Stomach smooth muscle (tissue), 2 donors: ENCODE data around the gene EFCAB12.
"Not testable (repeated sequence)": the region's sequence is repeated elsewhere in the genome, so short reads cannot be mapped to it uniquely, and the experiment has no call there.

ENCODE experiments used
- H3K27ac ChIP-seq: one replicate; pipeline ENCODE4 v1.7.0; 2013; ENCODE audit warnings: mild to moderate bottlenecking, low read length, inconsistent platforms
- H3K27me3 ChIP-seq, 2 donors: one replicate each; pipeline ENCODE4 v1.7.0; 2013; ENCODE audit warnings: low read length in 2 of 2; ENCODE audit not compliant: insufficient read depth in 2 of 2, control insufficient read depth in 1 of 2
- H3K36me3 ChIP-seq, 2 donors: one replicate each; pipeline ENCODE4 v1.7.0; 2013; ENCODE audit warnings: low read length in 2 of 2; ENCODE audit not compliant: control insufficient read depth in 2 of 2, insufficient read depth in 2 of 2
- H3K4me1 ChIP-seq: one replicate; pipeline ENCODE4 v1.7.0; 2013; ENCODE audit warnings: low read length; ENCODE audit not compliant: control insufficient read depth, insufficient read depth
- H3K4me3 ChIP-seq, 2 donors: one replicate each; pipeline ENCODE4 v1.7.0; 2013; ENCODE audit warnings: low read length in 2 of 2
- H3K9ac ChIP-seq, 2 donors: one replicate each; pipeline ENCODE4 v1.7.0; 2013; ENCODE audit warnings: low read length in 2 of 2, mild to moderate bottlenecking in 1 of 2
- H3K9me3 ChIP-seq, 2 donors: one replicate each; pipeline ENCODE4 v1.7.0; 2013; ENCODE audit warnings: low read length in 2 of 2; ENCODE audit not compliant: control insufficient read depth in 2 of 2
- donor health status: healthy.
- donor health status: Pancreatic carcinoma.

The EFCAB12 gene

DNA sequence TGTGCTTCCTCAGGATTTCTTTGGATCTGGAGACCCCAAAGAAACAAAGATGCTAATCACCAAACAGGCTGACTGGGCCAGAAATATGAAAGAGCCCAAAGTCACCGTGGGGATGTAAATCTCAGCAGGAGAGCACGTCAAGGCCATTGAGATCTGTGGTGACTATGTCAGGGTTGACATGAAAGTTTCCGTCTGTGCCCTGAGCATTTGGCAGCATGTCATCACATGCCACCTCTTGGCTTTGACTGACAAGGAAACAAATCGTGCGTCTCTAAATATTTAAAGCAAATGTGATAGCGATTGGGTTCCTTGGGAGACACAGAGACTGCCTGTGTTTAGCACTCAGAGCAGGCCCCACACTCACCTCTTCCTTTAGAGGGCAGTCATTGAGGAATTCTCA, 35.2 kb downstream of the EFCAB12 start:
- Histone ChIP-seq H3K4me3 (no peak overlapping the region), H3K4me1 (peaks cover 5% of the 10 kb centered on the region)

GRCh38 chr3:129392106-129392887, 36.1 kb downstream of the EFCAB12 start:
- not testable (repeated sequence) for H3K4me1 ChIP-seq, H3K9me3 ChIP-seq, H3K4me3 ChIP-seq, H3K27me3 ChIP-seq, H3K9ac ChIP-seq, H3K27ac ChIP-seq
- H3K36me3 ChIP-seq, result peaks cover 8 to 26% of the 10 kb centered on the region in 2 donors

More for the DNA sequence above, 35.2 kb downstream of the EFCAB12 start:
- no peak overlapping the region for H3K9ac ChIP-seq
- H3K9me3 ChIP-seq, result no peaks in the 10 kb centered on the region
- H3K27me3 ChIP-seq, result no peaks in the 10 kb centered on the region
- no peak overlapping the region for H3K27ac ChIP-seq
- H3K36me3 ChIP-seq, result peaks cover 7 to 23% of the 10 kb centered on the region in 2 donors

- H3K9ac ChIP-seq, H3K4me3 ChIP-seq, H3K27me3 ChIP-seq, H3K27ac ChIP-seq, H3K4me1 ChIP-seq, H3K9me3 ChIP-seq: not testable (repeated sequence)
- H3K36me3 ChIP-seq, result peaks cover 13 to 27% of the 10 kb centered on the region in 2 donors
Measured at GRCh38 chr3:129391583-129391982, 36.9 kb downstream of the EFCAB12 start.

GRCh38 chr3:129389572-129389937, 38.9 kb downstream of the EFCAB12 start:
- Histone ChIP-seq H3K4me3 (no peak overlapping the region), H3K9ac (no peak overlapping the region), H3K36me3 (peaks cover 13 to 25% of the 10 kb centered on the region in 2 donors), H3K9me3 (no peaks in the 10 kb centered on the region), H3K27me3 (no peaks in the 10 kb centered on the region), H3K27ac (no peak overlapping the region), H3K4me1 (no peaks in the 10 kb centered on the region)

DNA sequence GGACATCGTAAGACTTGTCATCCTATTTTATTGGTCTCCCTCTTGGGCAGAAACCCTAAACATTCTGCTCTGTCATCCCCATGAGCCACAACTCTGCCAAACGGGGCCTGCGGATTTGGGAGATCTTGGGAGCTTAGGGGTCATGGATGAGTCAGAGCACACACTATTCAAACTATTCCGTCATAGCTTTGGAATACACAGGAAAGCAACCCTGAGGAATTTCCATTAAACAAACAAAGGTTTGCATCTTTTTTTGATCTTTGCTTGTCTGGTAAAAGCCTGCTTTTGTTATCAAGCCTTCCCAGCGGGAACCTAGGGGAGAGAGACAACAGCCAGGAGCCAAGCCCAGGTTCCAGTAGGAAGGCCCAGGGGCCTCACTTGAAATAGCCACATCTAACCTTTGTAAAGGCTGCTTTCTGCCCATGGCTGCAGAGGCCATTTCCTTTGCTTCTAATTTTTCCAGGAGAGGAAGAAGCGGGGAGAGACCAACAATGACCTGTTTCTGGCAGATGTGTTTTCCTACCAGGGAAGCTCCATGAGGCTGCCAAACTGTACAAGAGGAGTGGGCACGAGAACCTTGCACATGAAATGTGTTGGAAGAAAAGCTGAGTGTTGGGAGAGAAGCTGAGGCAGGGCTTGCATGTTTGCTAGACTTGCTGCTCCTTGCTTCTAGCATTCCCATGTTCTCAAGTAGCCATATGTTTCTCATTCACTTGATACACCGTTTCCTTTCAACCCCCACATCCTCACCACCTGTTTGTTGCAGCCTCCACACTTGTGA, 39.5 kb downstream of the EFCAB12 start:
- not testable (repeated sequence) for H3K4me3 ChIP-seq, H3K9ac ChIP-seq, H3K27me3 ChIP-seq, H3K4me1 ChIP-seq, H3K27ac ChIP-seq, H3K9me3 ChIP-seq
- H3K36me3 ChIP-seq, result peaks cover 13 to 25% of the 10 kb centered on the region in 2 donors

GRCh38 chr3:129387487-129387886, 40.9 kb downstream of the EFCAB12 start:
- H3K27me3 ChIP-seq, result no peaks in the 10 kb centered on the region
- H3K36me3 ChIP-seq, result peaks cover 13 to 20% of the 10 kb centered on the region in 2 donors
- no peak overlapping the region for H3K4me3 ChIP-seq
- H3K27ac ChIP-seq, result no peak overlapping the region
- no peaks in the 10 kb centered on the region for H3K4me1 ChIP-seq
- no peaks in the 10 kb centered on the region for H3K9me3 ChIP-seq
- H3K9ac ChIP-seq, result no peak overlapping the region

DNA sequence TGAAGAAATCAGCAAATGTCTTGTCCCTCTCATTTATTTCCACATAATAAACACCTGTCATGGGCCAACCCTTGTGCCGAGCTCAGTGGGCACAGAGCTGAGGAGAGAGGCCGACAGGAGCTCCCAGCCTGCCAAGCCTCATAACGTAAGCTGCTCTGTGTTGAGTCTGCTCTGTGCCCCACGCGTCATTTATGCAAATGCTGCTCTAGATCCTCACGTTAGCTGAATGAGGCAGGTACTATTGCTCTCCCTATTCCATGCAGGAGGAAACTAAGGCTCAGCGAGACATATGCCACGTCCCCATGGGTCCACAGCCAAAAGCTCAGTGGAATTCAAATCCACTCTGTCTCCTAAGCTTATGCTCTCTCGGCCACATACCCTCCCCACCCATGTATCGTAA, 41.5 kb downstream of the EFCAB12 start:
- Histone ChIP-seq H3K9ac (no peak overlapping the region), H3K27ac (no peak overlapping the region), H3K4me3 (no peak overlapping the region), H3K9me3 (no peaks in the 10 kb centered on the region), H3K36me3 (peaks cover 10 to 20% of the 10 kb centered on the region in 2 donors), H3K4me1 (no peaks in the 10 kb centered on the region), H3K27me3 (no peaks in the 10 kb centered on the region)

GRCh38 chr3:129385507-129385906, 42.9 kb downstream of the EFCAB12 start:
- peaks cover 10 to 15% of the 10 kb centered on the region in 2 donors for H3K36me3 ChIP-seq
- not testable (repeated sequence) for H3K27me3 ChIP-seq, H3K4me3 ChIP-seq, H3K9me3 ChIP-seq, H3K4me1 ChIP-seq, H3K27ac ChIP-seq, H3K9ac ChIP-seq

DNA sequence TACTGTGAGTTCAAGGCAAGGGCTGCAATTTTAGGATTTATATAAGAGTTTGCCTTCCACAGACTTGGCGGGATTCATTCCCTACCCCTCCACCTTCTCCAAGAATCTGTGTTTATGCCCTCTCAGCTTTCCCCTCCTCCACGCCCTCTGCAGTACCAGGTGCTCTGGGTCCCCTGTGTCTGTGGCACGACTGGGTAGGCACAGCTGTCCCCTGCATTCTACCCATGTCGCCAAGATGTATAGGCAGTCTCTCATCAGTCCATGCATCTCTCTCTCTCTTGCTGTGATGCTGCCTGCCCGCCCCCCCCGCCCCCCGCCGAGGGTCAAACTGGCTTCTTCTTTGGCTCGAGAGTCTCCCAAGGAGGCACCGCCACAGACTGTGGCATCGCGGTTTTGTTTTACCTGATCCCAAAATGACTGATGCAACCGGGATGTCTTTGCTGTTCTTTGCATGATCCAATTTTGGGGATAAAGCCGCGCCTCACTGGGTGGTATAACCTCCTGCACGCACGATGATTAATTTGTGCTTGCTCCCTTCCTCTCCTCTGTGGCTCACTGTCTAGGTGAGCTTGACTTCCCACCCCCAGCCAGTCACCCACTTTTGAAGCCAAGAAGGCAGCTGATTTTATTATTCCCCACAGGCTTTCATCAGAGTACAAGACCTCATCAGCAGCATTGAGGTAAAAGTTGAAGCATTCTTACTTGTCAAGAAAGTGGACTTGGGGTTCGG, 43.7 kb downstream of the EFCAB12 start:
- Histone ChIP-seq H3K27ac (no peak overlapping the region), H3K27me3 (no peaks in the 10 kb centered on the region), H3K4me3 (no peak overlapping the region), H3K4me1 (no peaks in the 10 kb centered on the region), H3K9me3 (no peaks in the 10 kb centered on the region), H3K9ac (no peak overlapping the region), H3K36me3 (peaks cover 10 to 12% of the 10 kb centered on the region in 2 donors)

DNA sequence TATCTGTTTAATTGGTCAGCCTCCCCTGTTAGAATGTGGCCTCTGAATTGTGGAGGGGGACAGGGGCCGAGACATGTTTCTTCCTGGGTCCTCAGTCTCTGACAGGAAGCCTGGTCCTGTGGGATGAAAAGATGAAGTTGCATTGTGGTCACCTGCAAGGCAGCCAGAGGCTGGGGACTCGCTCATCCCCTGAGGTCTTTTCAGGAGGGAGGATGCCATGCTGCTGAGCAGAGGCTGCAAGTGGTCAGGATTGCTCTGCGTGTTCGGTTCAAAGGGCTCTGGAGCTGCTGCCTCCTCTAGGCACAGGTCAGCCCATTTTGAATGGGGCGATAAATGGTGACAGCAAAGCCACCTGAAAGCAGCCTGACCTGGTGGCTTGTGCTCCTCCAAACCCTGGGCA, 44.3 kb downstream of the EFCAB12 start:
- H3K4me3 ChIP-seq, H3K27ac ChIP-seq, H3K9ac ChIP-seq, H3K9me3 ChIP-seq, H3K4me1 ChIP-seq, H3K36me3 ChIP-seq, H3K27me3 ChIP-seq: not testable (repeated sequence)
